HL-60 (cell line): ENCODE data around the gene NGLY1.

Source experiments
- DNase-seq, 2 experiments: peaks; one replicate each; pipeline ENCODE4 v3.0.0-alpha.2; 2010 to 2020; ENCODE audit warnings: low read depth in 1 of 2, low spot score in 1 of 2
- H3K27ac ChIP-seq: fragments of 250-450 bp; sonication (Bioruptor Pico); replicated peaks from 2 replicates; pipeline ENCODE4 v1.5.1; 2020; ENCODE audit warnings: mild to moderate bottlenecking, moderate library complexity
- H3K27me3 ChIP-seq: fragments of 250-450 bp; sonication (Bioruptor Pico); 2 replicates; pipeline ENCODE4 v1.5.1; 2021; ENCODE audit warnings: mild to moderate bottlenecking, moderate library complexity; ENCODE audit not compliant: insufficient read depth, poor library complexity, severe bottlenecking
- H3K4me3 ChIP-seq: replicated peaks from 2 replicates; pipeline ENCODE4 v1.5.1; 2011; ENCODE audit warnings: mild to moderate bottlenecking, control low read depth, low read length; ENCODE audit not compliant: insufficient read depth
- GABPA ChIP-seq: IDR thresholded peaks from 2 replicates; pipeline ENCODE4 v1.6.1; 2012; ENCODE audit warnings: low read depth
- POLR2AphosphoS5 ChIP-seq: IDR thresholded peaks from 2 replicates; pipeline ENCODE4 v1.6.1; 2012; ENCODE audit warnings: low read depth
- SPI1 ChIP-seq: IDR thresholded peaks from 2 replicates; pipeline ENCODE4 v1.6.1; 2012; ENCODE audit warnings: low read depth, mild to moderate bottlenecking, borderline replicate concordance
- TF ChIP-seq, protein P1 (sequence below): IDR thresholded peaks from 2 replicates; pipeline ENCODE4 v1.6.1; 2012; ENCODE audit warnings: low read depth; ENCODE audit not compliant: insufficient replicate concordance
- TF ChIP-seq, protein P2 (sequence below): IDR thresholded peaks from one replicate; pipeline ENCODE4 v1.5.1; 2011; ENCODE audit warnings: low read length, control low read depth, inconsistent platforms; ENCODE audit not compliant: insufficient read depth

NGLY1 gene

DNA sequence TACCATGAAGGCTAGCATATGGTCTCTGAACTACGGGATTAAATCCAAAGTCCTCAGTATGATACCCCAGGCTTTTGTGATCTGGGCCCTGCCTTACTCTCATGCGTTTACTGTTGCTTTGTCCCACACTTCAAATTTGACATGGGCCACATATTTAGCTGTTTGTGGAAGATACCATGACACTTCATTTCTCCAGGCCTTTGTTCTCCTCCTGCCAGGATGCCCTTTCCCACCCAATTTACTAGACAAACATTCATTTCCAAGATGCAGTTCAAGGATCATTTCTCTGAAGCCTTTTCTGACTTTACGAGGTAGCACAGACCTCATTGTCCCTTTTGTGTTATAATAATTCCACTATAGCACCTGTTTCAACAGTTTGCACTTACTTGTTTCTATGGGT lies 4.4 kb upstream of the NGLY1 start:
- Histone ChIP-seq H3K4me3 (no peak overlapping the region), H3K27ac (no peak overlapping the region)
- TF ChIP-seq POLR2AphosphoS5 (no peak), GABPA (no peak), SPI1 (no peak)
- TF ChIP-seq, protein P1, sequence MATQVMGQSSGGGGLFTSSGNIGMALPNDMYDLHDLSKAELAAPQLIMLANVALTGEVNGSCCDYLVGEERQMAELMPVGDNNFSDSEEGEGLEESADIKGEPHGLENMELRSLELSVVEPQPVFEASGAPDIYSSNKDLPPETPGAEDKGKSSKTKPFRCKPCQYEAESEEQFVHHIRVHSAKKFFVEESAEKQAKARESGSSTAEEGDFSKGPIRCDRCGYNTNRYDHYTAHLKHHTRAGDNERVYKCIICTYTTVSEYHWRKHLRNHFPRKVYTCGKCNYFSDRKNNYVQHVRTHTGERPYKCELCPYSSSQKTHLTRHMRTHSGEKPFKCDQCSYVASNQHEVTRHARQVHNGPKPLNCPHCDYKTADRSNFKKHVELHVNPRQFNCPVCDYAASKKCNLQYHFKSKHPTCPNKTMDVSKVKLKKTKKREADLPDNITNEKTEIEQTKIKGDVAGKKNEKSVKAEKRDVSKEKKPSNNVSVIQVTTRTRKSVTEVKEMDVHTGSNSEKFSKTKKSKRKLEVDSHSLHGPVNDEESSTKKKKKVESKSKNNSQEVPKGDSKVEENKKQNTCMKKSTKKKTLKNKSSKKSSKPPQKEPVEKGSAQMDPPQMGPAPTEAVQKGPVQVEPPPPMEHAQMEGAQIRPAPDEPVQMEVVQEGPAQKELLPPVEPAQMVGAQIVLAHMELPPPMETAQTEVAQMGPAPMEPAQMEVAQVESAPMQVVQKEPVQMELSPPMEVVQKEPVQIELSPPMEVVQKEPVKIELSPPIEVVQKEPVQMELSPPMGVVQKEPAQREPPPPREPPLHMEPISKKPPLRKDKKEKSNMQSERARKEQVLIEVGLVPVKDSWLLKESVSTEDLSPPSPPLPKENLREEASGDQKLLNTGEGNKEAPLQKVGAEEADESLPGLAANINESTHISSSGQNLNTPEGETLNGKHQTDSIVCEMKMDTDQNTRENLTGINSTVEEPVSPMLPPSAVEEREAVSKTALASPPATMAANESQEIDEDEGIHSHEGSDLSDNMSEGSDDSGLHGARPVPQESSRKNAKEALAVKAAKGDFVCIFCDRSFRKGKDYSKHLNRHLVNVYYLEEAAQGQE: no peak
- TF ChIP-seq, protein P2, sequence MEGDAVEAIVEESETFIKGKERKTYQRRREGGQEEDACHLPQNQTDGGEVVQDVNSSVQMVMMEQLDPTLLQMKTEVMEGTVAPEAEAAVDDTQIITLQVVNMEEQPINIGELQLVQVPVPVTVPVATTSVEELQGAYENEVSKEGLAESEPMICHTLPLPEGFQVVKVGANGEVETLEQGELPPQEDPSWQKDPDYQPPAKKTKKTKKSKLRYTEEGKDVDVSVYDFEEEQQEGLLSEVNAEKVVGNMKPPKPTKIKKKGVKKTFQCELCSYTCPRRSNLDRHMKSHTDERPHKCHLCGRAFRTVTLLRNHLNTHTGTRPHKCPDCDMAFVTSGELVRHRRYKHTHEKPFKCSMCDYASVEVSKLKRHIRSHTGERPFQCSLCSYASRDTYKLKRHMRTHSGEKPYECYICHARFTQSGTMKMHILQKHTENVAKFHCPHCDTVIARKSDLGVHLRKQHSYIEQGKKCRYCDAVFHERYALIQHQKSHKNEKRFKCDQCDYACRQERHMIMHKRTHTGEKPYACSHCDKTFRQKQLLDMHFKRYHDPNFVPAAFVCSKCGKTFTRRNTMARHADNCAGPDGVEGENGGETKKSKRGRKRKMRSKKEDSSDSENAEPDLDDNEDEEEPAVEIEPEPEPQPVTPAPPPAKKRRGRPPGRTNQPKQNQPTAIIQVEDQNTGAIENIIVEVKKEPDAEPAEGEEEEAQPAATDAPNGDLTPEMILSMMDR: no peak

DNA sequence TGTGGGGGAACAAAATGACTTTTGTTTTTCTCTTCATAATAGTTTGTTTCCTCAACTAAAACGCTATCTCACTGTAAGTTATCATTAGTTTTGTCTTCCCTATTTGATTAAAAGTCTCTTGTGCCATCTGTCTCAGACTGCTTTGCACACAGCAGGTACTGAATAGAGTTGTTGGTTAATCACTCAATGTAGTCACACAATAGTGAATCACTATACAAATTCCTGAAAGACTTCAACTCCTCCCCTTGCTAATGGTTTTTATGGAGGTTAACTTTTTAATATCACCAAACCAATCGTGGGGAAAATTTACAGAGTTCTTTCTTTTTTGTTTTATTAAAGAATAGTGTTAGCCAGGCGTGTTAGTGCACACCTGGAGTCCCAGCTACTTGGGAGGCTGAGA lies 2.6 kb upstream of the NGLY1 start:
- DNase-seq: no peak
- TF ChIP-seq POLR2AphosphoS5 (no peak), SPI1 (no peak), GABPA (no peak)
- TF ChIP-seq, protein P2: no peak
- TF ChIP-seq, protein P1: no peak
- no peak overlapping the region for H3K27ac ChIP-seq
- H3K27me3 ChIP-seq: no peaks in the 10 kb centered on the region
- no peak overlapping the region for H3K4me3 ChIP-seq

More for the DNA sequence above, 4.4 kb upstream of the NGLY1 start:
- DNase-seq: no peak
- H3K27me3 ChIP-seq: no peaks in the 10 kb centered on the region

DNA sequence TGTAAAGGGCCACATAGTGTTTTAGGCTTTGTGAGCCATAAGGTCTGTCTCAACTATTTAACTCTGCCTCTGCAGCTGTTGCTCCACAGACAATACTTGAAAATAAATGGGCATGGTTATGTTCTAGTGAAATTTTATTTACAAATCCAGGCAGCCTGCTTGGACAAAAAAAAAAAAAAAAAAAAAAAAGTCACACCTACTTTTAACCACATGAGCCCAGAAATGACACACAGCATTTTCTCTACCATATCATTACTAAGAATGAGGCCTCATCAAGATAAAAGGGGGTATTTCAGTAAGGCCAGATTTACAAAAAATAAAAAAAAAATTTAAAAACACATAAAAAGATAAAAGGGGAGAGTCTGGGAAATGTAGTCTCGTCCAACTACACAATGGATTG lies 1.7 kb upstream of the NGLY1 start:
- TF ChIP-seq POLR2AphosphoS5 (no peak), GABPA (no peak), SPI1 (no peak)
- TF ChIP-seq, protein P1: no peak
- TF ChIP-seq, protein P2: no peak
- Histone ChIP-seq H3K27ac (no peak overlapping the region), H3K4me3 (no peak overlapping the region)

More for the DNA sequence above, 1.7 kb upstream of the NGLY1 start:
- DNase-seq: no peak
- H3K27me3 ChIP-seq: no peaks in the 10 kb centered on the region
